ENCODE results near the gene TECPR2. TPM values are rescaled to one million over a fixed set of nuclear protein-coding genes. Genes with fewer than 3 reads are reported as not detected.

TECPR2 gene
- polyA plus RNA-seq, 2 donors, result 3.3 to 3.8 TPM

GRCh38 chr14:102418169-102418852 is 55.6 kb downstream of the TECPR2 start:
- WGBS, 2 donors, result 82 to 86% methylated on average over 14 of the region's 14 CpGs

DNA sequence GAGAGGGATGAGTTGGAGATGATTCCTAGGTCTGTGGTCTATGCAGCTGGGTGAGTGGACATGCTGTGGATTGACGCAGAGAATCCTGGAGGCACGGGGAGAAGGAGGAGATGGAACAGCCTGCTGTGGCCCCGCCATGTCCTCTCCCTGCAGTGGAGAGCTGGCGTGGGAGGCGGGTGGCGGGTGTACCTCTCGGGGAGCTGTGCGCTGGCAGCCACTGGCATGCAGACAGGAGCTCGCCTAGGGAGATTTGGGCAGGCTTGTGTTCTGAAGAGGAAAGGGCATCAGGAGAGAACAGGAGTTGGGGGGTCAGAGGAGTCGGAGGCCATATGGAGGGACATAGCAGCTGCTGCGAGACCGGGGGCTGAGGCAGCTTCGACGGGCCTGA is 56.1 kb downstream of the TECPR2 start:
- Histone ChIP-seq H3K4me3 (ENCODE audit: low read depth in 1 of 2, low read length in 2 of 2) (no peak overlapping the region), H3K27me3 (ENCODE audit: control insufficient read depth in 1 of 2, insufficient read depth in 2 of 2, low read length in 2 of 2) (no peaks in the 10 kb centered on the region), H3K9me3 (ENCODE audit: control insufficient read depth in 2 of 2, insufficient read depth in 1 of 2, low read depth in 1 of 2, low read length in 1 of 2) (no peaks in the 10 kb centered on the region), H3K36me3 (ENCODE audit: control insufficient read depth in 2 of 2, insufficient read depth in 2 of 2, low read length in 1 of 2) (peaks cover 10 to 19% of the 10 kb centered on the region in 2 donors), H3K4me1 (ENCODE audit: control insufficient read depth in 2 of 2, insufficient read depth in 2 of 2, low read length in 1 of 2) (no peaks in the 10 kb centered on the region), H3K27ac (ENCODE audit: low read depth in 2 of 2, low read length in 1 of 2) (no peak overlapping the region)
- WGBS, 2 donors, result 94 to 97% methylated on average over 14 of the region's 14 CpGs

More at GRCh38 chr14:102418169-102418852, 55.6 kb downstream of the TECPR2 start:
- Histone ChIP-seq H3K4me3 (ENCODE audit: low read depth in 1 of 2, low read length in 2 of 2) (no peak overlapping the region), H3K27me3 (ENCODE audit: control insufficient read depth in 1 of 2, insufficient read depth in 2 of 2, low read length in 2 of 2) (no peaks in the 10 kb centered on the region), H3K27ac (ENCODE audit: low read depth in 2 of 2, low read length in 1 of 2) (no peak overlapping the region), H3K36me3 (ENCODE audit: control insufficient read depth in 2 of 2, insufficient read depth in 2 of 2, low read length in 1 of 2) (peaks cover 10 to 19% of the 10 kb centered on the region in 2 donors), H3K9me3 (ENCODE audit: control insufficient read depth in 2 of 2, insufficient read depth in 1 of 2, low read depth in 1 of 2, low read length in 1 of 2) (no peaks in the 10 kb centered on the region), H3K4me1 (ENCODE audit: control insufficient read depth in 2 of 2, insufficient read depth in 2 of 2, low read length in 1 of 2) (no peaks in the 10 kb centered on the region)

GRCh38 chr14:102419276-102419675 is 56.5 kb downstream of the TECPR2 start:
- peaks cover 10 to 19% of the 10 kb centered on the region in 2 donors for H3K36me3 ChIP-seq (ENCODE audit: control insufficient read depth in 2 of 2, insufficient read depth in 2 of 2, low read length in 1 of 2)
- no peaks in the 10 kb centered on the region for H3K9me3 ChIP-seq (ENCODE audit: control insufficient read depth in 2 of 2, insufficient read depth in 1 of 2, low read depth in 1 of 2, low read length in 1 of 2)
- H3K4me1 ChIP-seq (ENCODE audit: control insufficient read depth in 2 of 2, insufficient read depth in 2 of 2, low read length in 1 of 2), result no peaks in the 10 kb centered on the region
- 91 to 96% methylated on average over 11 of the region's 11 CpGs for WGBS, 2 donors
- no peaks in the 10 kb centered on the region for H3K27me3 ChIP-seq (ENCODE audit: control insufficient read depth in 1 of 2, insufficient read depth in 2 of 2, low read length in 2 of 2)
- H3K4me3 ChIP-seq (ENCODE audit: low read depth in 1 of 2, low read length in 2 of 2), result no peak overlapping the region
- no peak overlapping the region for H3K27ac ChIP-seq (ENCODE audit: low read depth in 2 of 2, low read length in 1 of 2)

GRCh38 chr14:102419716-102420115 is 57.0 kb downstream of the TECPR2 start:
- Histone ChIP-seq H3K4me3 (ENCODE audit: low read depth in 1 of 2, low read length in 2 of 2) (no peak overlapping the region), H3K36me3 (ENCODE audit: control insufficient read depth in 2 of 2, insufficient read depth in 2 of 2, low read length in 1 of 2) (peaks cover 7 to 21% of the 10 kb centered on the region in 2 donors), H3K9me3 (ENCODE audit: control insufficient read depth in 2 of 2, insufficient read depth in 1 of 2, low read depth in 1 of 2, low read length in 1 of 2) (no peaks in the 10 kb centered on the region), H3K4me1 (ENCODE audit: control insufficient read depth in 2 of 2, insufficient read depth in 2 of 2, low read length in 1 of 2) (no peaks in the 10 kb centered on the region), H3K27me3 (ENCODE audit: control insufficient read depth in 1 of 2, insufficient read depth in 2 of 2, low read length in 2 of 2) (no peaks in the 10 kb centered on the region), H3K27ac (ENCODE audit: low read depth in 2 of 2, low read length in 1 of 2) (no peak overlapping the region)
- WGBS, 2 donors, result 79 to 85% methylated on average over 8 of the region's 8 CpGs

- Histone ChIP-seq H3K4me1 (ENCODE audit: control insufficient read depth in 2 of 2, insufficient read depth in 2 of 2, low read length in 1 of 2) (no peaks in the 10 kb centered on the region), H3K9me3 (ENCODE audit: control insufficient read depth in 2 of 2, insufficient read depth in 1 of 2, low read depth in 1 of 2, low read length in 1 of 2) (no peaks in the 10 kb centered on the region), H3K27ac (ENCODE audit: low read depth in 2 of 2, low read length in 1 of 2) (no peak overlapping the region), H3K36me3 (ENCODE audit: control insufficient read depth in 2 of 2, insufficient read depth in 2 of 2, low read length in 1 of 2) (peaks cover 0 to 10% of the 10 kb centered on the region in 2 donors), H3K4me3 (ENCODE audit: low read depth in 1 of 2, low read length in 2 of 2) (no peak overlapping the region), H3K27me3 (ENCODE audit: control insufficient read depth in 1 of 2, insufficient read depth in 2 of 2, low read length in 2 of 2) (no peaks in the 10 kb centered on the region)
- WGBS, 2 donors, result 86 to 89% methylated on average over 10 of the region's 10 CpGs
These were observed 58.8 kb downstream of the TECPR2 start for GRCh38 chr14:102421411-102422057.

- no peaks in the 10 kb centered on the region for H3K27me3 ChIP-seq (ENCODE audit: control insufficient read depth in 1 of 2, insufficient read depth in 2 of 2, low read length in 2 of 2)
- peaks cover 3 to 11% of the 10 kb centered on the region in 2 donors for H3K36me3 ChIP-seq (ENCODE audit: control insufficient read depth in 2 of 2, insufficient read depth in 2 of 2, low read length in 1 of 2)
- no peak overlapping the region for H3K27ac ChIP-seq (ENCODE audit: low read depth in 2 of 2, low read length in 1 of 2)
- no peak overlapping the region for H3K4me3 ChIP-seq (ENCODE audit: low read depth in 1 of 2, low read length in 2 of 2)
- no peaks in the 10 kb centered on the region for H3K9me3 ChIP-seq (ENCODE audit: control insufficient read depth in 2 of 2, insufficient read depth in 1 of 2, low read depth in 1 of 2, low read length in 1 of 2)
- H3K4me1 ChIP-seq (ENCODE audit: control insufficient read depth in 2 of 2, insufficient read depth in 2 of 2, low read length in 1 of 2), result no peaks in the 10 kb centered on the region
- 70 to 73% methylated on average over 4 of the region's 4 CpGs for WGBS, 2 donors
These were observed 61.8 kb downstream of the TECPR2 start for GRCh38 chr14:102424520-102424919.

DNA sequence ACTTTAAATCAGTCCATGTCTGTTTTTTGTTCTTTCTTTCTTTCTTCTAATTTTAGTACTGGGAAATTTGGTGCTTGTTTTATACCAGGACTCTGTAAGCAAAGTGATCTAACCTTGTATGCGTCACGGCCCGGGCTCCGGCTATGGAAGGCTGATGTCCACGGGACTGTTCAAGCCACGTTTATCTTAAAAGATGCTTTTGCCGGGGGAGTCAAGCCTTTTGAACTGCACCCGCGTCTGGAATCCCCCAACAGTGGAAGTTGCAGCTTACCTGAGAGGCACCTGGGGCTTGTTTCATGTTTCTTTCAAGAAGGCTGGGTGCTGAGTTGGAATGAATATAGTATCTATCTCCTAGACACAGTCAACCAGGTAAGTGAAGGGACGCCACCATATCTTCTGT is 62.2 kb downstream of the TECPR2 start:
- no peak overlapping the region for H3K4me3 ChIP-seq (ENCODE audit: low read depth in 1 of 2, low read length in 2 of 2)
- H3K4me1 ChIP-seq (ENCODE audit: control insufficient read depth in 2 of 2, insufficient read depth in 2 of 2, low read length in 1 of 2), result no peaks in the 10 kb centered on the region
- no peaks in the 10 kb centered on the region for H3K9me3 ChIP-seq (ENCODE audit: control insufficient read depth in 2 of 2, insufficient read depth in 1 of 2, low read depth in 1 of 2, low read length in 1 of 2)
- H3K36me3 ChIP-seq (ENCODE audit: control insufficient read depth in 2 of 2, insufficient read depth in 2 of 2, low read length in 1 of 2), result peaks cover 3 to 8% of the 10 kb centered on the region in 2 donors
- H3K27ac ChIP-seq (ENCODE audit: low read depth in 2 of 2, low read length in 1 of 2), result no peak overlapping the region
- no peaks in the 10 kb centered on the region for H3K27me3 ChIP-seq (ENCODE audit: control insufficient read depth in 1 of 2, insufficient read depth in 2 of 2, low read length in 2 of 2)
- 93 to 95% methylated on average over 10 of the region's 10 CpGs for WGBS, 2 donors

DNA sequence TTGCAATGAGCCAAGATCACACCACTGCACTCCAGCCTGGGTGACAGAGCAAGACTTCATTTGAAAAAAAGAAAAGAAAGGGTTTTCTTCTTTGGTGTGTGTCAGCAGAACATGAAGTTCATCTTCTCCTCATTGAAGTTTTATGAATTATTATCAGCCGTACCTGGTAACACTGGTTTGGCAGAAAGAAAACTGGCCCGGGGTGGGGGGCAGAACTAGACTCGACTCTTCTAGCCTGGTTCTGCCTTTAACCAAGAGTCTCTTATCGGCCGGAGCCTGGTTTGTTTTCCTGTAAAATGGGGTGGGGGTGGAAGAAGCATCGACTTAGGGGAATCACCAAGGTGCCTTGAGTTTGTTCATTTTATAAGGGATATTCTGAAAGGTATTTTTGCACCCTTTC is 64.1 kb downstream of the TECPR2 start:
- H3K4me1 ChIP-seq (ENCODE audit: control insufficient read depth in 2 of 2, insufficient read depth in 2 of 2, low read length in 1 of 2), result no peaks in the 10 kb centered on the region
- peaks cover 3 to 8% of the 10 kb centered on the region in 2 donors for H3K36me3 ChIP-seq (ENCODE audit: control insufficient read depth in 2 of 2, insufficient read depth in 2 of 2, low read length in 1 of 2)
- no peaks in the 10 kb centered on the region for H3K9me3 ChIP-seq (ENCODE audit: control insufficient read depth in 2 of 2, insufficient read depth in 1 of 2, low read depth in 1 of 2, low read length in 1 of 2)
- 90 to 91% methylated on average over 6 of the region's 6 CpGs for WGBS, 2 donors
- no peak overlapping the region for H3K4me3 ChIP-seq (ENCODE audit: low read depth in 1 of 2, low read length in 2 of 2)
- H3K27me3 ChIP-seq (ENCODE audit: control insufficient read depth in 1 of 2, insufficient read depth in 2 of 2, low read length in 2 of 2), result no peaks in the 10 kb centered on the region
- H3K27ac ChIP-seq (ENCODE audit: low read depth in 2 of 2, low read length in 1 of 2), result no peak overlapping the region

GRCh38 chr14:102427642-102428041 is 64.9 kb downstream of the TECPR2 start:
- Histone ChIP-seq H3K36me3 (ENCODE audit: control insufficient read depth in 2 of 2, insufficient read depth in 2 of 2, low read length in 1 of 2) (peaks cover 3 to 11% of the 10 kb centered on the region in 2 donors), H3K4me1 (ENCODE audit: control insufficient read depth in 2 of 2, insufficient read depth in 2 of 2, low read length in 1 of 2) (no peaks in the 10 kb centered on the region), H3K9me3 (ENCODE audit: control insufficient read depth in 2 of 2, insufficient read depth in 1 of 2, low read depth in 1 of 2, low read length in 1 of 2) (no peaks in the 10 kb centered on the region), H3K4me3 (ENCODE audit: low read depth in 1 of 2, low read length in 2 of 2) (no peak overlapping the region), H3K27ac (ENCODE audit: low read depth in 2 of 2, low read length in 1 of 2) (no peak overlapping the region), H3K27me3 (ENCODE audit: control insufficient read depth in 1 of 2, insufficient read depth in 2 of 2, low read length in 2 of 2) (no peaks in the 10 kb centered on the region)
- WGBS, 2 donors, result 91 to 95% methylated on average over 12 of the region's 12 CpGs
